LNCaP clone FGC (cell line): ENCODE measurements around the gene ADAD2.
"Not testable (repeated sequence)": the region's sequence is repeated elsewhere in the genome, so short reads cannot be mapped to it uniquely, and the experiment has no call there.

Experiments
- DNase-seq: peaks from one replicate; pipeline ENCODE4 v3.0.0-alpha.2; 2011; ENCODE audit warnings: low read depth
- H3K4me3 ChIP-seq: 2 replicates; pipeline ENCODE4 v1.5.1; 2011; ENCODE audit warnings: mild to moderate bottlenecking, low read depth, low read length, control low read depth
- CTCF ChIP-seq: IDR thresholded peaks from 2 replicates; pipeline ENCODE4 v1.5.1; 2012; ENCODE audit warnings: mild to moderate bottlenecking; ENCODE audit not compliant: control insufficient read depth, insufficient read depth; ENCODE audit errors: extremely low read depth

Gene ADAD2

GRCh38 chr16:84196101-84196500 lies 5.1 kb downstream of the ADAD2 start:
- no peak overlapping the region for H3K4me3 ChIP-seq
- DNase-seq = no peak
- no peak for TF ChIP-seq CTCF

DNA sequence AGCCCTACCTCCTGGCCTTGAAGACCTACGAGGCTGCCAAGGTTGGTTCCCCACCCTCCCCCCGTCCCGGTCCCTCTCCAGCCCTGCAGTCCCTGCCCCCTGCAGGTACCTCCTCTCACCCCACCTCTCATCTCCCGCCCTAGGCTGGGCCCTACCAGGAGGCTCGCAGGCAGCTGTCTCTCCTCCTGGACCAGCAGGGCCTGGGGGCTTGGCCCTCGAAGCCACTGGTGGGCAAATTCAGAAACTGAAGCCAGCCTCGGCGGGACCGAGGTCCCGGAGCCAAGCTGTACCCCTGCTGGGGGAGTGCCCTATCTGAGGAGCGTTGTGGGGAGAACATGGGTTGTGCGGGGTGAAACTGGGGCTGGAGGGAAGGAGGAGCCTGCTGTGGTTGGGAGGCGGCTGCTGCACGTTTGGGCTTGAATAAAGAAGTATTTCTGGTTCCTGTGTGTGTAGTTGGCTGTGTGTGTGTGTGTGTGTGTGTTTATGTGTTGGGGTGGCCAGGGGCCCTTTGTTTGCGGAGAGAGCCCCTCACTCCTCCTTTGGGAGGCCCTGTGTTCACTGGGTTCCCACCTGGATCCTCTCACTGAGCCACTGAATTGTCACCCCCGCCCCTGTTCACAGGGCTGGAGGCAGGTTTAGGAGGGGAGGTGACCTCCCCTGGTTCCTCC lies 5.9 kb downstream of the ADAD2 start:
- H3K4me3 ChIP-seq = no peak overlapping the region
- TF ChIP-seq CTCF = no peak
- DNase-seq = no peak

- no peak for DNase-seq
- TF ChIP-seq CTCF = no peak
- no peak overlapping the region for H3K4me3 ChIP-seq
These were observed 6.6 kb downstream of the ADAD2 start for GRCh38 chr16:84197466-84198128.

DNA sequence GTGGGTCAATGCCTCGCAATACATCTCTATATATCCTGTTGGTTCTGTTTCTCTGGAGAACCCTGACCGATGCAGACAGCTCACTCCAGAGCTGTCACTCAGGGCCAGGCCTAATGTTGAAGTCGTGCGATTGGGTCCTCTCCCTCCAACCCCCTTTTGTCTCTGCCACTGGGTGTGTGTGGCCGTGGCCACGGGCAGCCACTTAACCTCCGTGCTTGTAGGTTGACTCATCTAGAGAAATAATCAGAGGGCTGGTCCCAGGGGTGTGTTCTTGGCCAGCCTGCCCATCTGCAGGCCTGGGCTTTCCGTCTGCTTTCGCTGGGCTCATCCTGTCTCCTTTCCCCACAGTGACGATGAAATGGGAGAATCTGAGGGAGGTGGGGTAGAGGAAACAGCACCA lies 7.4 kb downstream of the ADAD2 start:
- DNase-seq = no peak
- no peak for TF ChIP-seq CTCF
- H3K4me3 ChIP-seq = no peak overlapping the region

DNA sequence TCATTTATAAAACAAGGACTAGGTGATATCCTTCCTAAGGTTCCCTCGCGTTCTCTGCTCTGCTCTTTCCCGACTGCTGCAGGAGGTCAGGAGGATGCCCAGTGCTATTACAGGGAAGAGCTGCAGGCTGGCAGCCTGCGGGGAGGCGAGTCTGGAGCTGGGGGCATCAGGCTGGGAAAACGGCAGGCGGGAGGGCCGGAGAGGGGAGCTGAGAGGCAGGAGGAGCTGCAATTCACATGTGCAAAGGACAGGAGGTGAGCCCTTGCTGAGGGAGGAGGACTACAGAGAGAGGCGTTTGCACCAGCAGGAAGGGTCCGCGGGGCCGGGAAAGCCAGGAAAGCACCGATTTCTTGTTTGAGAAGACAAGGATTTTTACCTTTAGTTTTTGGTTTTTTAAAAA lies 8.1 kb downstream of the ADAD2 start:
- TF ChIP-seq CTCF = no peak
- no peak overlapping the region for H3K4me3 ChIP-seq
- DNase-seq = no peak

DNA sequence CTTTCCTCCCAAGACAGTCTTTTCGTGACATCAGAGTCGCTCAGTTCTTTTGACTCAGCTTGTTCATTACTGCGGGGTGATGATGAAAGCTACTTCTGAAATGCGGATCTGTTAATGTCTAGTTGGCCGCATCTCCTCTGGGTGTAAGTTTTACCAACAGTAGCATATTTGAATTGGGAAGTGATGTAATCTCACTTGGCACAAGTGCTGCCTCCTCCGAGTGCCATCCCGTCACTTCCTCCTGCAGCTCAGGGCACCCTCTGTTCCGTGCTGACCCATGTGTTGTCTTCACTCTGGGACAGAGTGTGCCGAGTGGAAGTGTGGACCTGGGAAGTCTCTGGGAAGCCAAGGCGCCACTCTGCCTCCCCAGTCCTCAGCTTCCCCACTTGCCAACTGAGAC lies 8.9 kb downstream of the ADAD2 start:
- peak; percentile 52 for DNase-seq
- H3K4me3 ChIP-seq = peak overlapping the region; percentile 29
- TF ChIP-seq CTCF = no peak

DNA sequence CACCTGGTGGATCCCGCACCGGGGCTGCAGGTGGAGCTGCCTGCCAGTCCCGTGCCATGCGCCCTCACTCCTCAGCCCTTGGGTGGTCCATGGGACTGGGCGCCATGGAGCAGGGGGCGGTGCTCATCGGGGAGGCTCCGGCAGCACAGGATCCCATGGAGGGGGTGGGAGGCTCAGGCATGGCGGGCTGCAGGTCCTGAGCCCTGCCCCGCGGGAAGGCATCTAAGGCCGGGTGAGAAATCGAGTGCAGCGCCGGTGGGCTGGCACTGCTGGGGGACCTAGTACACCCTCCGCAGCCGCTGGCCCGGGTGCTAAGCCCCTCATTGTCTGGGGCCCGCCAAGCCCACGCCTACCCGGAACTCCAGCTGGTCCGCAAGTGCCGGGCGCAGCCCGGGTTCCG lies 13.6 kb downstream of the ADAD2 start:
- DNase-seq, H3K4me3 ChIP-seq: not testable (repeated sequence)

DNA sequence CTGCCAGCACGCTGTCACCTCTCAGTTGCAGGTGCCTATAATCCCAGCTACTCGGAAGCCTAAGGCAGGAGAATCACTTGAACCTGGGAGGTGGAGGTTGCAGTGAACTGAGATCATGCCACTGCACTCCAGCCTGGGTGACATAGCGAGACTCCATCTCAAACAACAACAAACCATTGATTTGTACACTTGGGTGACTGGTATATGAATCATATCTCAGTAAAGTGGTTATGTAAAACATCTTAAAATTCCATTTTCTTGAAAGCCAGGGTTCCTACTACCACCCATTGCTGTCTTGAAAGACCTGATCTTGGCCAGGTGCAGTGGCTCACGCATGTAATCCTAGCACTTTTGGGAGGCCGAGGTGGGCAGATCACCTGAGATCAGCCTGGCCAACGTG lies 14.2 kb downstream of the ADAD2 start:
- not testable (repeated sequence) for DNase-seq, H3K4me3 ChIP-seq
